GM19035 (cell line): ENCODE data around the gene EIF2B4.
"Not testable (repeated sequence)": the region's sequence is repeated elsewhere in the genome, so short reads cannot be mapped to it uniquely, and the experiment has no call there.

Experiments
- ATAC-seq: cut with Tn5 transposase; IDR thresholded peaks from one replicate; pipeline ENCODE4 v1.9.1; 2021; ENCODE audit not compliant: unreplicated experiment

Gene EIF2B4

DNA sequence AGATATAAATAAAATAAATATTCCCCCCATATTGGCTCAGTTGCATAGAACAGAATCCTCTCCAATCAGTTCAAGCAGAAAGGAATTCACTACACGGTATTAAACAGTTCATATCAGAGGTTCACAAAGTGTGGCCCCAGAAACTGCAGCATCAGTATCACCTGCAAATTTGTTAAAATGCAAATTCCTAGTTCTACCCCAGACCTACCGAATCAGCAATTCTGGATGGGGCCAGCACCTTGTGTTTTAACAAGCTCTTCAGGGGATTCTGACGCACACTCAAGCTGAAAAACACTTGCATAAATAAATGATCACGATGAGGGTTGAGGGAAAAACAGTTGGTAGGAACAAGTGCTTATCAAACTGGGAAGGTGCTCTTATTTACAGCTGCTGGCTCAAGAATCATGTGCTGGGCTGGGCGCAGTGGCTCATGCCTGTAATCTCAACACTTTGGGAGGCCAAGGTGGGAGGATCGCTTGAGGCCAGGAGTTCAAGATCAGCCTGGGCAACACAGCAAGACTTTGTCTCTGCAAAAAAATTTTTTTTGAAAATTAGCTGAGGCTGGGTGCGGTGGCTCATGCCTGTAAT is 19.9 kb downstream of the EIF2B4 start:
- no peak for ATAC-seq

DNA sequence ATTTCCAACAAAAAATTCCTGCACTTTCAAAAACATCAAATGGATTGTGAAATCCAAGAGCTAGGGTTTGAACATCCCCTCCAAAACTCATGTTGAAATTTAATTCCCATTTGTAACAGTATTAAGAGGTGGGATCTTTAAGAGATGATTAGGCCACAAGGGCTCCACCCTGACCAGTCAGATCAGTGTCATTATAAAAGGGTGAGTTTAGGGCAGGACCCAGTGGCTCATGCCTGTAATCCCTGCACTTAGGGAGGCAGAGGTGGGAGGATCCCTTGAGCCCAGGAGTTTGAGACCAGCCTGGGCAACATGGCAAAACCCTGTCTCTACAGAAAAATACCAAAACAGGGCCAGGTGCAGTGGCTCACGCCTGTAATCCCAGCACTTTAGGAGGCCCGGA is 22.5 kb downstream of the EIF2B4 start:
- no peak for ATAC-seq

GRCh38 chr2:27336173-27336572 is 34.0 kb downstream of the EIF2B4 start:
- no peak for ATAC-seq

DNA sequence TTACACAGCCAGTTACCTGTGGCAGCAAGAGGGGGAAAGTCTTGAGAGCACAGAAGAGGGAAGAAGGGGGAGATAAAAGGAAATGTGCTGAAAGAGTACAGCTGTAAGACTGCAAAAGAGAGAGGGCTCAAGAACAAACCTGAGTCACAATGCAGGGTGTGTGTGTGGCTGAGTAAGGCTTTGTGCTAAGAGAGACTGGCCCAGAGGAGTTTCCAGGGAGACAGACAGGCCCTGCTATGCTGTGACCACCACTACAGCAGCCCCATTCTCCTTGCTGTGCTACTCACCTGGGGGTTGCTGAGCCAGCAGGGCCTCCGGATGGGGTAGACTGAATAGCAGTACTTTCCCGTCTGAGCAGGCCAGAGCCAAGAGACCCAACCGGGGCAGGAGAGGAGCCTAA is 34.8 kb downstream of the EIF2B4 start:
- no peak for ATAC-seq

GRCh38 chr2:27324720-27325119 is 45.4 kb downstream of the EIF2B4 start:
- ATAC-seq, result no peak

DNA sequence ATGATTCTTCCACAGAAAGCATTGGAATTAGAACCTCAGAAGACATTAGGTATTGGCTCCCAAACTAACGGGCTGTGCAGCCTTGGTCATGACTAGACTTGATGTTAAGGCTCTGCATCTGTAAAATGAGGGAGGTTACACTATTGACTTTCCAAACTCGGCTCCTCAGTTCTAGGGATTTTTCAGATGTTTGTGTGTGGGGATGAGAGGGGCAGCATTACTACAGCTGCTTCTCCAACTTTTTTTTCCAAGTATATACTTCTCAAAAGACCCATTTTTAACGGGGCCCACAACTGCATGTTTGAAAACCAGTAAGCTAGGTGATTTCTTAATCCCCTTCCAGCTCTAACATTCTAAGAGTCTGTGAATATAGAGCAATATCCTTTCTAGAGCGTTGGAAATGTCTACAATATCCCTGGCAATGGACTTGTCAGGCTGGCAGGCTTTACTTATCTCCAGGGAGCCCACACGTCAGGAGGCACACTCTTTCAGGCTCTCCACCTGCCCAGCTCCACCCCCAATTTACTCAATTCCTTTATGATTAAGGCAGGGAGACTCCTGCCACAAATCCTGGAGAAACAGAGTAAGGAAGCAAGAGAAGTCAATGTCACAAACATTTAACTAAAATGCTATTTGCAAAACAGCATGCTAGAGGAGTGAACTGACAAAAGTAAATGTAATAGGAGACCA is 46.4 kb downstream of the EIF2B4 start:
- no peak for ATAC-seq

- ATAC-seq, result peak; percentile 97
Observed at GRCh38 chr2:27322766-27323595, 47.2 kb downstream of the EIF2B4 start, which contains the start of gene MPV17. Gene MPV17, minus strand, starts transcription at chr2:27323097. Its CDS starts 580 bp downstream, at chr2:27322517.

DNA sequence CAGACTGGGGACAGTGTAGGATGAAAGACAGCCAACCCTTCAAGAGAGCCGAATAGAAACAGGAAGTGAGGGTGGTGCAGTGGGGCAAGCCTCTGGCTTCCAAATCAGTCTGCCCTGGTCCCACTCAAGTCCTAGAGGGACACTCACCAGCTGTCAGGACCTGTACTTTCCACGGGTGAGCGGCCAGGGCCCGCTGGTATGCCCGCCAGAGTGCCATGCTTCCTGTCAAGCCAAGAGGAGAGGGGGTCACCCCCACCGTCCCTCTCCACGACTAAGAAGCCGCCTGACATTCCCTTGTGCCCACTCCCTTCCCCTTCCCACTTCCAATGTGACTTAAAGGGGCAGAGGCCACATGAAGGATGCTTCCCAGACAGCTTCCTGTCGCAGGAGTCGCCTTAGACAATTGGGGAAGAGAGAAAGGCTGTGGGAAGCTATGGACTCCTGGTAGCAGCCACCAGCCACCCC is 47.8 kb downstream of the EIF2B4 start:
- ATAC-seq, result no peak

DNA sequence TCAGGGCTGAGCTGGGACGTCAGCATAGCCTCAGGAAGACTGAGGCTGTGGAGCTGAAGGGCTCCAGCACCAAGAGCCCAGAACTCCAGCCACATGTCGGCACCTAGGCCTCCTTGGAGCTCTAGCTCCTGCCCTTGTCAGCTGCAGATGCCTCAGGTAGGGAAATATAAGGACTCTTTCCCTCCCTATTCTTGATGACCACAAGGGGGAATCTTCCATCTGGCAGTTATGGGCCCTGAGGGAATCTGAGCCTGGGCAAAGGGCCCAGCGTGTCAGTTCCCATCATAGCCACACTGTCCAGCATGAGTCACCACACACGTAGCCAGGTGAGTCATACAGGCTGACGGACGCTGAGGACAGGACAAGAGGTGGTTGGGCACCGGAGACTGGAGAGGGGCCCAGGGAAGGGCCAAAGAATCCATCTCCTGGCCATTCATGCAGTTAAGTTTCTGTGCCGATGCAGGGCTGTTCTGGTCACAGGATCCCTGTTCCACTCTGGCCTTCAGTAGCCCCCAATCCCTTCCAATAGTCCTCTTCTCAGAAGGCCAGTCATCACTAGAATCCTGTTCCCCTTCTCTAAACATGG is 49.1 kb downstream of the EIF2B4 start:
- ATAC-seq, result no peak

DNA sequence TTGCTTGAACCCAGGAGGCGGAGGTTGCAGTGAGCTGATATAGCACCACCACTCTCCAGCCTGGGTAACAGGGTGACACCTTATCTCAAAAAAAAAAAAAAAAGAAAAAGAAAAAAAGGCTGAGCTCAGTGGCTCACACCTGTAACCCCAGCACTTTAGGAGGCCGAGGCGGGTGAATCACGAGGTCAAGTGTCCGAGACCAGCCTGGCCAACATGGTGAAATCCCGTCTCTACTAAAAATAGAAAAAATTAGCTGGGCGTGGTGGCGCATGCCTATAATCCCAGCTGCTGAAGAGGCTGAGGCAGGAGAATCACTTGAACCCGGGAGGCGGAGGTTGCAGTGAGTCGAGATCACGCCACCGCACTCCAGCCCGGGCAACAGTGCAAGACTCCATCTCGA is 50.3 kb downstream of the EIF2B4 start:
- not testable (repeated sequence) for ATAC-seq

DNA sequence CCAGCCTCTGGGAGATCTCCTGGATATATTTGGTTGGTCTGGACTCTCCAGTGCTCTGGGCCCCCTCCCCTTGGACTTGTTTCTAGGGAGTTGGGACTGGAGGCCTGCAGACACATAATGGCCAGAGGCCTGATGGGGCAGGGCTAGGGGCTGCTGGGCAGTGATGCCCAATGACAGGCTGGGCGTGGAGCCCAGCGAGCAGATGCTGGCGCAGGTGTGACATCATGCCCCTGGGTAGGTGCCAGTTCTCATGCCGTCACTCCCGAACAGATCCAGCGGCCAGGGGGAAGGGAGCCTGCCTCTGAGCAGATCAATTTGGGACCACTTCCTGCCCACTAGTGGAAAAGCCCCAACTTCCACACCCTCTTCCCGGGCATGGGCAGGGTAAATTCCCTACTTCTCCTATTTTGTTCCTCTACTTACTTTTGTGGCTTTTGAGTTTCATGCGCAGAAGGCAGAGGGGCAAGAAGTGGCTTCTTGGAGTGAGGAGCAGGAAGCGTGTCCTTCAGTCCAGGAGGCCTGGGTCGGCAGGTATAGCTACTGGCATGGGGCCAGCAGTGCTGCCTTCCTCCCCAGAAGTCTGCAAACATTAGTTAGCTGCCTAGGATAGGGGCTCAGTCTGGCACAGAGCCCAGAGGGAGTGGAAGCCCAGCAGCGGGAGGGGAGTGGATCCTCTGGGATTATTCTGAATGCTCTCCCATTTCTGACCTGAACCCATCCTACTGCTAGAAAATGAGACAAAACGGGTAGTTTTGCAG is 53.3 kb downstream of the EIF2B4 start:
- no peak for ATAC-seq

- no peak for ATAC-seq
Observed at GRCh38 chr2:27315122-27315521, 55.0 kb downstream of the EIF2B4 start.

DNA sequence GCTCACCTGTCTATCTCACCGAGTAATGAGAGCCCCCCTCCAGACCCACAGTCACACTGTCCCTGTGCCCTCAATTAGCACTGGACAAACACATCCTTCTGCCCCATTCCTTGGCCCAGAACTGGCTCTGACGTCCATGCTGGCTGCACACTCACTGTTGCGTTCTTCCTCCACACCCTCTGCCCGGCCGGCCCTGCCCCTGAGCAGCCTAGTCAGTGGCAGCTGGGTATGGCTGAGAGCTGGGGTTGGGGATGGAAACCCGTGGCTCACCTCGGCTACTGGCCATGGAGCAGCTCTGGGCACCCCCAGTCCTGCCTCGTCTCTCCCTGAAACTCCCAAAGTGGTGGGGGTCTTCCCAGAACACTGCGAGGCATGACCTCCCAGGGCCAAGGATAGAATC is 55.4 kb downstream of the EIF2B4 start:
- ATAC-seq, result no peak
